GM12872 (cell line): ENCODE measurements around the gene MFAP5.

Source experiments
- TF ChIP-seq, protein P1 (sequence below): IDR thresholded peaks from 3 replicates; pipeline ENCODE4 v1.5.1; 2011; ENCODE audit warnings: low read depth, mild to moderate bottlenecking, low read length, moderate library complexity; ENCODE audit not compliant: insufficient read depth

MFAP5 gene

GRCh38 chr12:8637666-8638065 lies 25.0 kb downstream of the MFAP5 start:
- TF ChIP-seq, protein P1, sequence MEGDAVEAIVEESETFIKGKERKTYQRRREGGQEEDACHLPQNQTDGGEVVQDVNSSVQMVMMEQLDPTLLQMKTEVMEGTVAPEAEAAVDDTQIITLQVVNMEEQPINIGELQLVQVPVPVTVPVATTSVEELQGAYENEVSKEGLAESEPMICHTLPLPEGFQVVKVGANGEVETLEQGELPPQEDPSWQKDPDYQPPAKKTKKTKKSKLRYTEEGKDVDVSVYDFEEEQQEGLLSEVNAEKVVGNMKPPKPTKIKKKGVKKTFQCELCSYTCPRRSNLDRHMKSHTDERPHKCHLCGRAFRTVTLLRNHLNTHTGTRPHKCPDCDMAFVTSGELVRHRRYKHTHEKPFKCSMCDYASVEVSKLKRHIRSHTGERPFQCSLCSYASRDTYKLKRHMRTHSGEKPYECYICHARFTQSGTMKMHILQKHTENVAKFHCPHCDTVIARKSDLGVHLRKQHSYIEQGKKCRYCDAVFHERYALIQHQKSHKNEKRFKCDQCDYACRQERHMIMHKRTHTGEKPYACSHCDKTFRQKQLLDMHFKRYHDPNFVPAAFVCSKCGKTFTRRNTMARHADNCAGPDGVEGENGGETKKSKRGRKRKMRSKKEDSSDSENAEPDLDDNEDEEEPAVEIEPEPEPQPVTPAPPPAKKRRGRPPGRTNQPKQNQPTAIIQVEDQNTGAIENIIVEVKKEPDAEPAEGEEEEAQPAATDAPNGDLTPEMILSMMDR: no peak

DNA sequence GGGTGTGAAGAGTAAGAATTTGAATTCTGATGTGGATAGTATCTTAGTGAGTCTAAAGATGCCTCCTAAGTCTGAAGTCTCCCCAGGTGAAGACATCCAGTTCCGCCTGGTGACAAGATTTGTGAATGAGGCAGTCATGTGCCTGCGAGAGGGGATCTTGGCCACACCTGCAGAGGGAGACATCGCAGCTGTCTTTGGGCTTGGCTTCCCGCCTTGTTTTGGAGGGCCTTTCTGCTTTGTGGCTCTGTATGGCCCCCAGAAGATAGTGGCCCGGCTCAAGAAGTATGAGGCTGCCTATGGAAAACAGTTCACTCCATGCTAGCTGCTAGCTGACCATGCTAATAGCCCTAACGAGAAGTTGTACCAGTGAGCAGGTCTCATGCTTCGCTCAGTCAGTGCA lies 25.4 kb downstream of the MFAP5 start:
- TF ChIP-seq, protein P1: no peak

GRCh38 chr12:8636581-8636980 lies 26.0 kb downstream of the MFAP5 start:
- TF ChIP-seq, protein P1: no peak

GRCh38 chr12:8630131-8630530 lies 32.5 kb downstream of the MFAP5 start:
- TF ChIP-seq, protein P1: no peak

- TF ChIP-seq, protein P1: no peak
These were observed 33.1 kb downstream of the MFAP5 start for GRCh38 chr12:8629486-8630033.

GRCh38 chr12:8628731-8629130 lies 33.9 kb downstream of the MFAP5 start:
- TF ChIP-seq, protein P1: no peak

DNA sequence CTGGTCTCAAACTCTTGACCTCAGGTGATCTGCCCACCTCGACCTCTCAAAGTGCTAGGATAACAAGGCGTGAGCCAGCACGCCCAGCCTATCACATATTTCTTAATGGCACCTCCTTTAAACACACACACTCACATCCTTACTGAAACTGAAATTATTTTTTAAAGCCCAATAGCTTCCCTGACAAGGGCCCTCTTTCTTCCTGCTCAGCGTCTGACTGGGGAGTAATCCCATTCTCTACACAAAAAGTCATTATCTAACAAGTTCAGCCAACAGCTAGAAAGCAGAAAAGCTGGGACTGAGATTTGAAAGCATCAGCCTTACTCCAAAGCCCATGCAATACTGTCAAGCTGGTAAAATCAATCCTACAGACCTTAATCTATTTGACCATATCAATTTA lies 40.0 kb downstream of the MFAP5 start:
- TF ChIP-seq, protein P1: no peak

DNA sequence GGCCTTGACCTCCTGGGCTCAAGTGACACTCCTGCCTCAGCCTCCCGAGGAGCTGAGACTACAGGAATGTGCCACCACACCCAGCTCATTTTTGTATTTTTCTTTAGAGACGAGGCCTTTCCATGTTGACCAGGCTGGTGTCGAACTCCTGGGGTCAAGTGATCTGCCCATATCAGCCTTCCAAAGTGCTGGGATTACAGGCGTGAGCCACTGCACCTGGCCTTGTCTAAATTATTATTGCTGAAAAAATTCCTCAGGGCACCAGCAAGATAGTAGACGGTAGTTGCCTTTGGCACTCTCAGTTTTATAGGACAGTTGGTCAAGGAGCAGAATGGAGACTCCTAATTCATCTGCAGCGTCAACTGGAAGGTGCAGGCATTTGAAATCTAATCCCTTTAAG lies 47.4 kb downstream of the MFAP5 start:
- TF ChIP-seq, protein P1: no peak
